K562 treated with DMSO at 1 percent for 24 hours (cell line): ENCODE measurements around the gene ATOSA. TPM values are rescaled to one million over a fixed set of nuclear protein-coding genes. Genes with fewer than 3 reads are reported as not detected.

Experiments
- total RNA-seq: library from RNA; unstranded; fragments of 300-600 nt; gene quantifications from 2 replicates; pipeline ENCODE4 v1.2.3, GENCODE V29; 2022; ENCODE audit warnings: low read depth; ENCODE audit not compliant: insufficient read depth

The ATOSA gene
- total RNA-seq, result 6.8 and 8.5 TPM in 2 replicates

GRCh38 chr15:52679232-52680040, at the start of gene ATOSA:
Gene ATOSA, minus strand, starts transcription at chr15:52679388. Its CDS starts 1,367 bp downstream, at chr15:52678021.

Other genes with a start within 250 kb of the ATOSA start
- 0.54 and 0.83 TPM in 2 replicates for gene MYO5A, start 150.5 kb downstream of the ATOSA start, total RNA-seq
- gene ARPP19, start 110.4 kb downstream of the ATOSA start, total RNA-seq, result 23.8 and 25.3 TPM in 2 replicates
- not detected in 2 replicates for gene ONECUT1, start 110.9 kb upstream of the ATOSA start, total RNA-seq